Mesenchymal stem cell (in vitro differentiated cells and primary cell): Measurements from ENCODE around the gene BICD1.

Source experiments
- DNase-seq: peaks from one replicate; pipeline ENCODE4 v3.0.0-alpha.2; 2013
- H2AFZ ChIP-seq: one replicate; pipeline ENCODE4 v1.6.1; 2013; ENCODE audit warnings: low read depth, mild to moderate bottlenecking, control low read depth, inconsistent platforms, low read length, moderate library complexity
- H2AK5ac ChIP-seq: 2 replicates; pipeline ENCODE4 v1.6.1; 2013; ENCODE audit warnings: low read length, moderate library complexity, mild to moderate bottlenecking, inconsistent platforms; ENCODE audit not compliant: severe bottlenecking
- H2BK120ac ChIP-seq: one replicate; pipeline ENCODE4 v1.6.1; 2013; ENCODE audit warnings: low read depth, mild to moderate bottlenecking, inconsistent platforms, low read length, moderate library complexity
- H2BK12ac ChIP-seq, 2 experiments: one replicate each; pipeline ENCODE4 v1.6.1; 2013; ENCODE audit warnings: inconsistent platforms in 2 of 2, low read length in 2 of 2, mild to moderate bottlenecking in 2 of 2, moderate library complexity in 2 of 2, control low read depth in 1 of 2
- H2BK15ac ChIP-seq: one replicate; pipeline ENCODE4 v1.6.1; 2013; ENCODE audit warnings: mild to moderate bottlenecking, low read depth, inconsistent platforms; ENCODE audit not compliant: poor library complexity, severe bottlenecking
- H2BK5ac ChIP-seq: 2 replicates; pipeline ENCODE4 v1.6.1; 2013; ENCODE audit warnings: low read depth, mild to moderate bottlenecking, low read length, control low read depth, inconsistent platforms; ENCODE audit not compliant: poor library complexity, severe bottlenecking
- H3K14ac ChIP-seq, 2 experiments: one replicate each; pipeline ENCODE4 v1.6.1; 2013; ENCODE audit warnings: inconsistent platforms in 2 of 2, low read length in 2 of 2, control low read depth in 1 of 2, mild to moderate bottlenecking in 1 of 2, moderate library complexity in 1 of 2
- H3K18ac ChIP-seq, 2 experiments: one replicate each; pipeline ENCODE4 v1.6.1; 2013; ENCODE audit warnings: inconsistent platforms in 2 of 2, low read length in 2 of 2, control low read depth in 1 of 2, low read depth in 1 of 2, mild to moderate bottlenecking in 1 of 2
- H3K23ac ChIP-seq, 2 experiments: one replicate each; pipeline ENCODE4 v1.6.1; 2013; ENCODE audit warnings: inconsistent platforms in 2 of 2, low read length in 2 of 2, mild to moderate bottlenecking in 2 of 2, moderate library complexity in 2 of 2, control low read depth in 1 of 2
- H3K27ac ChIP-seq: 2 replicates; pipeline ENCODE4 v1.5.1; 2013; ENCODE audit warnings: mild to moderate bottlenecking, moderate library complexity, low read length, control low read depth, inconsistent platforms; ENCODE audit not compliant: poor library complexity, severe bottlenecking
- H3K27me3 ChIP-seq, 2 experiments: 2 replicates each; pipeline versions ENCODE4 v1.6.1 to v1.7.0; 2013; ENCODE audit warnings: low read length in 2 of 2, mild to moderate bottlenecking in 2 of 2, moderate library complexity in 2 of 2, control low read depth in 1 of 2, inconsistent platforms in 1 of 2; ENCODE audit not compliant: control insufficient read depth in 1 of 2, insufficient read depth in 1 of 2
- H3K36me3 ChIP-seq, 2 experiments: 2 replicates each; pipeline versions ENCODE4 v1.6.1 to v1.7.0; 2013; ENCODE audit warnings: low read length in 2 of 2, control low read depth in 1 of 2, inconsistent platforms in 1 of 2, low read depth in 1 of 2, mild to moderate bottlenecking in 1 of 2; ENCODE audit not compliant: insufficient read depth in 2 of 2, control insufficient read depth in 1 of 2
- H3K4ac ChIP-seq, 2 experiments: one replicate each; pipeline ENCODE4 v1.6.1; 2013; ENCODE audit warnings: inconsistent platforms in 2 of 2, low read length in 2 of 2, mild to moderate bottlenecking in 2 of 2, moderate library complexity in 2 of 2, control low read depth in 1 of 2, low read depth in 1 of 2
- H3K4me1 ChIP-seq: 2 replicates; pipeline ENCODE4 v1.6.1; 2013; ENCODE audit warnings: low read depth, low read length, control low read depth; ENCODE audit not compliant: control insufficient read depth, insufficient read depth
- H3K4me2 ChIP-seq: 2 replicates; pipeline ENCODE4 v1.6.1; 2013; ENCODE audit warnings: low read length, mild to moderate bottlenecking, inconsistent platforms; ENCODE audit not compliant: poor library complexity, severe bottlenecking
- H3K4me3 ChIP-seq, 2 experiments: 2 replicates each; pipeline versions ENCODE4 v1.5.1 to v1.7.0; 2013; ENCODE audit warnings: low read length in 2 of 2, mild to moderate bottlenecking in 2 of 2, control low read depth in 1 of 2, low read depth in 1 of 2; ENCODE audit not compliant: insufficient read depth in 1 of 2
- H3K79me1 ChIP-seq: replicated peaks from 2 replicates; pipeline ENCODE4 v1.6.1; 2013; ENCODE audit warnings: mild to moderate bottlenecking, control low read depth, low read length, inconsistent platforms; ENCODE audit not compliant: poor library complexity, severe bottlenecking
- H3K9ac ChIP-seq: 2 replicates; pipeline ENCODE4 v1.7.0; 2013; ENCODE audit warnings: mild to moderate bottlenecking, low read length, moderate library complexity
- H3K9me3 ChIP-seq: 2 replicates; pipeline ENCODE4 v1.7.0; 2013; ENCODE audit warnings: mild to moderate bottlenecking, low read length; ENCODE audit not compliant: control insufficient read depth
- H4K8ac ChIP-seq: one replicate; pipeline ENCODE4 v1.6.1; 2013; ENCODE audit warnings: inconsistent platforms, mild to moderate bottlenecking, low read length, moderate library complexity
- H4K91ac ChIP-seq: one replicate; pipeline ENCODE4 v1.6.1; 2013; ENCODE audit warnings: mild to moderate bottlenecking, low read length, inconsistent platforms
- WGBS: methylation state at CpG from one replicate; pipeline ENCODE4 v1.1.7; 2013; ENCODE audit warnings: mixed read lengths; 5-methylcytosine and 5-hydroxymethylcytosine counted together

The BICD1 gene

DNA sequence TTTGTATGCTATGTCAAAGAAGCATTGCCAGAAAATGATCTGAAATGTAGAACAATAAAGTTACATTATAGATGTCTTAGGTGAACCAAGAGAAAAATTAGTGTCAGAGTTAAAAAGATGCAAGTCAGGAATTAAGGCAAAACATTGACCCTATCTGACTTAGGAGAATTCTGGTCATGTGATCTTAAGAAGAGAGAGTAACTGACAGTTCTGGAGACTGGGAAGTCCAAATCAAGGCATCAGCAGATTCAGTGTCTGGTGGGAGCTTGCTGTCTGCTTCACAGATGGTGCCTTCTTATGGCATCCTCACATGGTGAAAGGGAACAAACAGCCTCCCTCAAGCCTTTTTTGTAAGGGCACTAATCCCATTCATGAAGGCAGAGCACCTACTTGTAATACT is 42.8 kb downstream of the BICD1 start:
- H3K36me3 ChIP-seq = peaks cover 3 to 13% of the 10 kb centered on the region in 2 experiments
- no peak overlapping the region for H4K91ac ChIP-seq
- no peak overlapping the region for H2BK5ac ChIP-seq
- H2AK5ac ChIP-seq = no peak overlapping the region
- H2BK120ac ChIP-seq = no peak overlapping the region
- no peak overlapping the region for H4K8ac ChIP-seq
- H2AFZ ChIP-seq = no peak overlapping the region
- no peaks in the 10 kb centered on the region for H3K9me3 ChIP-seq
- H3K9ac ChIP-seq = no peak overlapping the region
- H3K18ac ChIP-seq = no peak overlapping the region
- H2BK12ac ChIP-seq = no peak overlapping the region
- peaks cover 1% of the 10 kb centered on the region for H3K4me1 ChIP-seq
- no peak overlapping the region for H3K4me3 ChIP-seq
- H3K27ac ChIP-seq = no peak overlapping the region
- H3K79me1 ChIP-seq = peaks cover 35% of the 10 kb centered on the region
- H3K23ac ChIP-seq = no peak overlapping the region
- no peaks in the 10 kb centered on the region for H3K27me3 ChIP-seq
- no peak overlapping the region for H3K4ac ChIP-seq
- DNase-seq = no peak
- H2BK15ac ChIP-seq = no peak overlapping the region
- no peak overlapping the region for H3K4me2 ChIP-seq
- H3K14ac ChIP-seq = no peak overlapping the region

DNA sequence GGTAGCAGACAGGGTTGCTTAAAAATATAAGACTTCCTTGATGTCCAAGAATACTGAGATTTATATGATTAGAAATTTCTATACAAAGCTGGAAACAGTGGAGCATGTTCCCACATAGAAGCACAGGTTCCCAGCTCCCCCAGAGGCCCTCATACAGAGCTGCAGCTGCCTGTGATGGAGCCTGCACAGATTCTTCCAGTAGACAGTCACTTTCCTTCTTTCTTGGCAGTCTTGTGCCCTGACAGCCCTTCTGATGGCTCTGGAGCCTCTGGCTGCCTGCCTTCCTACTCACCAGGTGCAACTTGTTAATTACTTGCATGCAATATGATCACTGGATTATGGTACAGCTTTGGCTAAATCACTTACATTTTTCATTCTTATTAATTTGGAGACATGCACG is 44.4 kb downstream of the BICD1 start:
- Histone ChIP-seq H4K91ac (no peak overlapping the region), H2BK15ac (no peak overlapping the region), H3K4me2 (no peak overlapping the region), H3K27ac (no peak overlapping the region), H3K9ac (no peak overlapping the region), H3K18ac (no peak overlapping the region), H3K4ac (no peak overlapping the region), H3K23ac (no peak overlapping the region), H3K36me3 (peaks cover 3 to 13% of the 10 kb centered on the region in 2 experiments), H4K8ac (no peak overlapping the region), H2BK5ac (no peak overlapping the region), H2BK120ac (no peak overlapping the region), H3K27me3 (no peaks in the 10 kb centered on the region), H3K4me1 (peaks cover 2% of the 10 kb centered on the region), H2AK5ac (no peak overlapping the region), H3K79me1 (peaks cover 36% of the 10 kb centered on the region), H3K4me3 (no peak overlapping the region), H2AFZ (no peak overlapping the region), H3K9me3 (no peaks in the 10 kb centered on the region), H3K14ac (no peak overlapping the region), H2BK12ac (no peak overlapping the region)
- no peak for DNase-seq
- 100% methylated on average over 1 of the region's 1 CpG for WGBS

DNA sequence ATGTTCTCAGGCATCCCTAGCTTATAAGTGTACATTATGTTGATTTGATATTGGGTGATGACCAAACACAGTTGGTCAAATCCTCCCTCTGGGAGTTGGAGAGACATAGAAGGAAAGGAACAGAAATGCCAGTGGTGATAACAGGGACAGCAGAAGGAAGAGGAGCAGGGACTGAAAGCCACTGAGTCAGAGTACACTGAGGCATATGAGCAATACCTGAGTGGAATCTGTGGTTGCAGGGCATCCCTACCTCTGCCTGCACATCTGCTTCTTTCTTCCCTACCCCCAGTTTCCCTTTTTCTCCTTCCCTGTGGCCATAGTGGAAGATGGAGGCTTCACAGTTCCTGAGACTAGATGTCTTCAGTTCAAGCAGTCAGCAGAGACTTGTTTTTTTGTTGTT is 44.9 kb downstream of the BICD1 start:
- Histone ChIP-seq H4K91ac (no peak overlapping the region), H2AFZ (no peak overlapping the region), H3K14ac (no peak overlapping the region), H2BK120ac (no peak overlapping the region), H3K79me1 (peaks cover 40% of the 10 kb centered on the region), H3K27ac (no peak overlapping the region), H3K18ac (no peak overlapping the region), H2AK5ac (no peak overlapping the region), H2BK15ac (no peak overlapping the region), H2BK12ac (no peak overlapping the region), H3K9ac (no peak overlapping the region), H3K4me2 (no peak overlapping the region), H3K36me3 (peaks cover 3 to 13% of the 10 kb centered on the region in 2 experiments), H3K9me3 (no peaks in the 10 kb centered on the region), H3K27me3 (no peaks in the 10 kb centered on the region), H3K4ac (no peak overlapping the region), H4K8ac (no peak overlapping the region), H3K23ac (no peak overlapping the region), H2BK5ac (no peak overlapping the region), H3K4me3 (no peak overlapping the region), H3K4me1 (peaks cover 2% of the 10 kb centered on the region)
- DNase-seq = no peak

DNA sequence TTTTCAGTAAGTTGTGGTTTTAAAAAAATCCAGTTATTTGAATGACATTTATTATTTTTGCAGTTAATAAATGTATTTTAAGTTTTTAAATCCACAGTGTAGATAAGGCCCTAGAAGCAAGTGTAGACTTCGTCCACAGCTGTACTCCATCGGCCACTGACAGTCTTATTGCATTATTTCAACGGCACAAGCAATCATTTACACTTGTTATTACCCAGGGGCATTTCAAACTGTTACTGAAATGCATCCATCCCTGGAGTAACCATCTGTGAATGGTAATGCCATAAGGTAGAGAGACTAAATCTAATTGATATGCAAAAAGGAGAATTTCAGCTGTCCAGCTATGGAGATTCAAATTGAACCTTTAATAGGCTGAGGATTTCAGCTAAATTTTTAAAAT is 48.4 kb downstream of the BICD1 start:
- no peak overlapping the region for H3K18ac ChIP-seq
- H3K4me3 ChIP-seq = no peak overlapping the region
- no peak overlapping the region for H4K91ac ChIP-seq
- no peak overlapping the region for H4K8ac ChIP-seq
- H3K23ac ChIP-seq = no peak overlapping the region
- no peaks in the 10 kb centered on the region for H3K9me3 ChIP-seq
- no peak overlapping the region for H3K9ac ChIP-seq
- no peak overlapping the region for H2BK120ac ChIP-seq
- no peak overlapping the region for H3K27ac ChIP-seq
- no peak overlapping the region for H2BK15ac ChIP-seq
- peaks cover 2% of the 10 kb centered on the region for H3K4me1 ChIP-seq
- peaks cover 45% of the 10 kb centered on the region for H3K79me1 ChIP-seq
- no peak for DNase-seq
- H2BK5ac ChIP-seq = no peak overlapping the region
- H3K36me3 ChIP-seq = peaks cover 8 to 13% of the 10 kb centered on the region in 2 experiments
- H2AFZ ChIP-seq = no peak overlapping the region
- no peak overlapping the region for H3K4me2 ChIP-seq
- H3K27me3 ChIP-seq = no peaks in the 10 kb centered on the region
- 94% methylated on average over 2 of the region's 3 CpGs for whole genome bisulfite sequencing
- no peak overlapping the region for H2AK5ac ChIP-seq
- no peak overlapping the region for H3K4ac ChIP-seq
- H2BK12ac ChIP-seq = no peak overlapping the region
- no peak overlapping the region for H3K14ac ChIP-seq
